GM10847 (cell line): ENCODE results near the gene FNDC1.

Source experiments
- POLR2A ChIP-seq: IDR thresholded peaks from 2 replicates; pipeline ENCODE4 v1.6.1; 2011; ENCODE audit not compliant: insufficient read length; ENCODE audit errors: extremely low read depth

FNDC1 gene

GRCh38 chr6:159303159-159303558 lies 134.0 kb downstream of the FNDC1 start:
- no peak for TF ChIP-seq POLR2A

- no peak for TF ChIP-seq POLR2A
Observed at GRCh38 chr6:159303784-159304183, 134.6 kb downstream of the FNDC1 start.

GRCh38 chr6:159304641-159305040 lies 135.4 kb downstream of the FNDC1 start:
- TF ChIP-seq POLR2A, result no peak

GRCh38 chr6:159305159-159305558 lies 136.0 kb downstream of the FNDC1 start:
- no peak for TF ChIP-seq POLR2A

- TF ChIP-seq POLR2A, result no peak
Observed at GRCh38 chr6:159305804-159306537, 136.8 kb downstream of the FNDC1 start.

- no peak for TF ChIP-seq POLR2A
Observed at GRCh38 chr6:159307246-159307790, 138.1 kb downstream of the FNDC1 start.

- TF ChIP-seq POLR2A, result no peak
Observed at GRCh38 chr6:159308198-159308597, 139.0 kb downstream of the FNDC1 start.

GRCh38 chr6:159309723-159310122 lies 140.5 kb downstream of the FNDC1 start:
- no peak for TF ChIP-seq POLR2A

- no peak for TF ChIP-seq POLR2A
Observed at GRCh38 chr6:159311618-159312017, 142.4 kb downstream of the FNDC1 start.

GRCh38 chr6:159312206-159312605 lies 143.0 kb downstream of the FNDC1 start:
- TF ChIP-seq POLR2A, result no peak

- TF ChIP-seq POLR2A, result no peak
Observed at GRCh38 chr6:159313018-159313417, 143.8 kb downstream of the FNDC1 start.

- no peak for TF ChIP-seq POLR2A
Observed at GRCh38 chr6:159315562-159315961, 146.4 kb downstream of the FNDC1 start.

- TF ChIP-seq POLR2A, result no peak
Observed at GRCh38 chr6:159317430-159317829, 148.2 kb downstream of the FNDC1 start.

GRCh38 chr6:159321267-159321666 lies 152.1 kb downstream of the FNDC1 start:
- TF ChIP-seq POLR2A, result no peak
